NOMO-1 treated with DMSO at 0.1 percent for 48 hours (cell line): Measurements from ENCODE around the gene NEMF.
"Not testable (repeated sequence)": the region's sequence is repeated elsewhere in the genome, so short reads cannot be mapped to it uniquely, and the experiment has no call there.

Source experiments
- DNase-seq: peaks from one replicate; lab custom pipeline; 2025; ENCODE audit not compliant: unreplicated experiment; lab: John Stamatoyannopoulos, UW

NEMF gene

DNA sequence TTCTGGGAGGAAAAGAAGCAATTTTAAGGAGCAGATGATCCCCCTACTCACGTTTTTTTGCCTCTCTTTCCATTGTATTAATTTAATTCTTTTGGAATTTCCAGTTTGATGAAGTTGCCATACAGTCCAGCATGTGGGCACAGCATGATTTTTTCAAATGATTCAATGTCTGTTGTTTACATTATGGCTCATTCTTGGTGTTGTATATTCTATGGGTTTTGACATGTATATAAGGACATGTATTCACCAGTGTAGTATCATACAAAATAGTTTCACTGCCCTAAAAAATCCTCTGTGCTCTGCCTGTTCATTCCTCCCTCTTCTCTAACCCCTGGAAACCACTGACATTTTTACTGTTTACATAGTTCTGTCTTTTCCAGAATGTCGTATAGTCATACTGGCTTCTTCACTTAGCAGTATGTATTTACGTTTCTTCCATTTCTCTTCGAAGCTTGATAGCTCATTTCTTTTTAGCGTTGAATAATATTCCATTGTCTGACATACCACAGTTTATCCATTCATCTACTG is 98.0 kb downstream of the NEMF start:
- DNase-seq, result no peak

- not testable (repeated sequence) for DNase-seq
Observed at GRCh38 chr14:49746476-49746875, 106.1 kb downstream of the NEMF start.

DNA sequence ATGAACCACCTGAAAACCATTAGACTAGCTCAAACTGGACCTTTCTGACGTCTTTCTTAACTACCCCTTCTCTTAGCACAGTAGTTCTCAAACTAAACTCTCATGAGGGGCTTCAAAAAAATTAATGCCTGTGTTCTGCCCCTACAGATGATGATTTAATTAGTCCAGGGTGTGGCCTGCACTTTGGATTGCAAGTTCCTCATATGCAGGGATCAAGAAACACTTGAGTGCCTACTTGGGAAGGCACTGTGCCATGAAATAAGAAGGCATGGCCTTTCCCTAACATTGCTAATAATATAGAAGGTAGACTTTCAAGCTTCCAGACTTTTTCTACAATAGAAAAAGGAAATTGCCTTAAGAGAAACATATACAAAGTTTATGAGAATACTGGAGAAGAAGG is 107.4 kb downstream of the NEMF start:
- DNase-seq, result no peak

DNA sequence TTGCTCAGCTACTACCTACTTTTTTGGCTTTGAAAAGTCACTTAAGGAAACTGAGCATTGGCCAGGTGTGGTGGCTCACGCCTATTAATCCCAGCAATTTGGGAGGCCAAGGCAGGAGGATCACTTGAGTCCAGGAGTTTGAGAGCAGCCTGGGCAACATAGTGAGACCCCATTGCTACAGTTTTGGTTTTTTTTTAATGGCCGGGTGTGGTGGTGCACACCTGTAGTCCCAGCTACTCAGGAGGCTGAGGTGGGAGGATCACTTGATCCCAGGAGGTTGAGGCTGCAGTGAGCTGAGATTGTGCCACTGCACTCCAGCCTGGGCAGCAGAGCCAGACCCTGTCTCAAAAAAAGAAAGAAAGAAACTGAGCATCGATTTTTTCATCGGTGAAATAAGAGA is 116.9 kb downstream of the NEMF start:
- DNase-seq, result not testable (repeated sequence)

DNA sequence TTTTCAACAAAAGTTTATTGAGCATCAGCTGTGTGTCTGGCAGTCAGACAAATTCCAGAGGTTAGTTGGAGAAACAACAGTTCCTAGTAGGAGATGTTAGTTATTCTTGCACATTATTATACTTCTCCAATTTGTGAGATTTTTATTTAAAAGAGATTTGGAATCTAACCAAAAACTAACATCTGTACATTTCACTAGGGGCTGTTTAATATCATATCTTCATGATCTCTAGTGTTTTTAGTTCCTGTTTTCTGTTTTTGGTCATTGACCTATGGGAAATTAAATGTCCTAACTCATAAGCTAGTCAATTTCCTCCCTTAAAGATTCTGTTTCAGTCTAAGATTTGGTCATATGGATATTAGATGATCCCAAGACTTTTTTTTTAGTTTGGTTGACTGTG is 118.8 kb downstream of the NEMF start:
- DNase-seq, result no peak

- no peak for DNase-seq
Observed at GRCh38 chr14:49732896-49733295, 119.7 kb downstream of the NEMF start.
